NCI-H2081 (cell line): ENCODE results near the gene RGS7.
"Not testable (repeated sequence)": the region's sequence is repeated elsewhere in the genome, so short reads cannot be mapped to it uniquely, and the experiment has no call there.

ENCODE experiments used
- DNase-seq, 2 experiments: peaks; one replicate each; lab custom pipeline; 2025; lab: John Stamatoyannopoulos, UW

The RGS7 gene

GRCh38 chr1:241208910-241209379 is 148.1 kb downstream of the RGS7 start:
- DNase-seq, result peak; percentile 56 to 85

GRCh38 chr1:241203817-241204216 is 153.2 kb downstream of the RGS7 start:
- DNase-seq, result no peak

GRCh38 chr1:241202401-241202800 is 154.6 kb downstream of the RGS7 start:
- no peak for DNase-seq

GRCh38 chr1:241186716-241187115 is 170.3 kb downstream of the RGS7 start:
- DNase-seq, result no peak

GRCh38 chr1:241181971-241182370 is 175.0 kb downstream of the RGS7 start:
- no peak for DNase-seq

GRCh38 chr1:241181471-241181870 is 175.5 kb downstream of the RGS7 start:
- DNase-seq, result no peak

GRCh38 chr1:241180569-241180968 is 176.4 kb downstream of the RGS7 start:
- no peak for DNase-seq

- DNase-seq, result no peak
Measured at GRCh38 chr1:241177660-241178059, 179.3 kb downstream of the RGS7 start.

GRCh38 chr1:241172486-241172885 is 184.5 kb downstream of the RGS7 start:
- DNase-seq, result no peak

- no peak for DNase-seq
Measured at GRCh38 chr1:241171991-241172390, 185.0 kb downstream of the RGS7 start.

- peak; percentile 60 to 75 for DNase-seq
Measured at GRCh38 chr1:241167121-241167630, 189.8 kb downstream of the RGS7 start.

GRCh38 chr1:241166625-241167024 is 190.4 kb downstream of the RGS7 start:
- DNase-seq, result no peak

GRCh38 chr1:241165256-241165655 is 191.7 kb downstream of the RGS7 start:
- DNase-seq, result not testable (repeated sequence)

GRCh38 chr1:241163363-241163762 is 193.6 kb downstream of the RGS7 start:
- DNase-seq, result no peak

- DNase-seq, result no peak
Measured at GRCh38 chr1:241161188-241161689, 195.8 kb downstream of the RGS7 start.

GRCh38 chr1:241157435-241157834 is 199.6 kb downstream of the RGS7 start:
- no peak for DNase-seq

GRCh38 chr1:241156231-241156965 is 200.6 kb downstream of the RGS7 start:
- DNase-seq, result peak in 1 of 2 experiments; percentile 37

- DNase-seq, result no peak
Measured at GRCh38 chr1:241145881-241146280, 211.1 kb downstream of the RGS7 start.

GRCh38 chr1:241143765-241144442 is 213.1 kb downstream of the RGS7 start:
- DNase-seq, result no peak

GRCh38 chr1:241142493-241142892 is 214.5 kb downstream of the RGS7 start:
- no peak for DNase-seq

- DNase-seq, result not testable (repeated sequence)
Measured at GRCh38 chr1:241141646-241142045, 215.4 kb downstream of the RGS7 start.

- no peak for DNase-seq
Measured at GRCh38 chr1:241140670-241141069, 216.3 kb downstream of the RGS7 start.

GRCh38 chr1:241139047-241139446 is 218.0 kb downstream of the RGS7 start:
- DNase-seq, result no peak
